Osteoblast (primary cell): ENCODE data around the gene ULK4. TPM values are rescaled to one million over a fixed set of nuclear protein-coding genes. Genes with fewer than 3 reads are reported as not detected.
"Not testable (repeated sequence)": the region's sequence is repeated elsewhere in the genome, so short reads cannot be mapped to it uniquely, and the experiment has no call there.

Experiments used
- DNase-seq: peaks from one replicate; pipeline ENCODE4 v3.0.0; 2011; ENCODE audit warnings: low spot score, mixed read lengths; ENCODE audit not compliant: insufficient read length; ENCODE audit errors: missing footprints
- H2AFZ ChIP-seq: 2 replicates; pipeline ENCODE4 v1.6.0; 2011; ENCODE audit warnings: mild to moderate bottlenecking, low read length
- H3K27ac ChIP-seq: 2 replicates; pipeline ENCODE4 v1.5.1; 2011; ENCODE audit warnings: mild to moderate bottlenecking, low read depth, low read length, moderate library complexity
- H3K27me3 ChIP-seq: 2 replicates; pipeline ENCODE4 v1.6.0; 2012; ENCODE audit warnings: mild to moderate bottlenecking, control low read depth, inconsistent platforms, low read length, moderate library complexity; ENCODE audit not compliant: insufficient read depth
- H3K36me3 ChIP-seq: 2 replicates; pipeline ENCODE4 v1.5.1; 2011; ENCODE audit warnings: mild to moderate bottlenecking, low read length, control low read depth, moderate library complexity; ENCODE audit not compliant: insufficient read depth
- H3K4me1 ChIP-seq: 2 replicates; pipeline ENCODE4 v1.5.1; 2011; ENCODE audit warnings: mild to moderate bottlenecking, low read length, control low read depth, moderate library complexity; ENCODE audit not compliant: insufficient read depth
- H3K4me2 ChIP-seq: 2 replicates; pipeline ENCODE4 v1.6.0; 2011; ENCODE audit warnings: mild to moderate bottlenecking, low read length; ENCODE audit not compliant: insufficient read depth
- H3K4me3 ChIP-seq: fragments of 200-600 bp; sonication (generic); 3 replicates; pipeline ENCODE4 v1.5.1; 2012; ENCODE audit warnings: mild to moderate bottlenecking, low read length, inconsistent platforms; ENCODE audit not compliant: insufficient read depth
- H3K79me2 ChIP-seq: 2 replicates; pipeline ENCODE4 v1.6.0; 2012; ENCODE audit warnings: mild to moderate bottlenecking, low read length, control low read depth, inconsistent platforms; ENCODE audit not compliant: insufficient read depth
- H3K9me3 ChIP-seq: 2 replicates; pipeline ENCODE4 v1.5.1; 2011; ENCODE audit warnings: low read depth, low read length, control low read depth
- H4K20me1 ChIP-seq: 2 replicates; pipeline ENCODE4 v1.6.0; 2012; ENCODE audit warnings: mild to moderate bottlenecking, low read length, control low read depth; ENCODE audit not compliant: insufficient read depth
- CTCF ChIP-seq: IDR thresholded peaks from 2 replicates; pipeline ENCODE4 v1.5.1; 2011; ENCODE audit warnings: mild to moderate bottlenecking, low read depth, low read length, moderate library complexity; ENCODE audit errors: extremely low read depth
- total RNA-seq: library from RNA; depleted of rRNA; stranded (reverse); fragments of >200 nt; gene quantifications from 2 replicates; pipeline ENCODE4 v1.2.3, GENCODE V29; 2012

Gene ULK4
- total RNA-seq, 1 donor: 20.6 TPM

- no peaks in the 10 kb centered on the region for H3K4me1 ChIP-seq
- no peak overlapping the region for H3K4me2 ChIP-seq
- H3K36me3 ChIP-seq: no peaks in the 10 kb centered on the region
- H3K27ac ChIP-seq: no peak overlapping the region
- no peaks in the 10 kb centered on the region for H3K79me2 ChIP-seq
- H4K20me1 ChIP-seq: no peaks in the 10 kb centered on the region
- no peaks in the 10 kb centered on the region for H3K9me3 ChIP-seq
- DNase-seq: no peak
- no peak for TF ChIP-seq CTCF
- H2AFZ ChIP-seq: no peak overlapping the region
- H3K27me3 ChIP-seq: no peaks in the 10 kb centered on the region
- no peak overlapping the region for H3K4me3 ChIP-seq
Measured at GRCh38 chr3:41863024-41863423, 98.9 kb downstream of the ULK4 start.

DNA sequence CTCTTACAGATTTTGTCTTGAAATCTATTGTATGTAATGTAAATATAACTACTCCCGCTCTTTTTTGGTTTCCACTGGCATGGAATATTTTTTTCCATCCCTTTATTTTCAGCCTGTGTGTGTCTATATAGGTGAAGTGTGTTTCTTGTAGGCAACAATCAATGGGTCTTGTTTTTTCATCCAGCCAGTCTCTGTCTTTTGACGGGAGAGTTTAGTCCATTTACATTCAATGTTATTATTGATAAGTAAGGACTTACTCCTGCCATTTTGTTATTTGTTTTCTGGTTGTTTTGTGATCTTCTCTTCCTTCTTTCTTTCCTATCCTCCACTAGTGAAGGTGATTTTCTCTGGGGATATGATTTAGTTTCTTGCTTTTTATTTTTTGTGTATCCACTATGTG is 101.4 kb downstream of the ULK4 start:
- H4K20me1 ChIP-seq, H3K27ac ChIP-seq, H3K79me2 ChIP-seq, H3K9me3 ChIP-seq, H3K4me2 ChIP-seq, H2AFZ ChIP-seq, H3K27me3 ChIP-seq, DNase-seq, H3K4me1 ChIP-seq, H3K36me3 ChIP-seq, H3K4me3 ChIP-seq: not testable (repeated sequence)

GRCh38 chr3:41854956-41855355 is 106.9 kb downstream of the ULK4 start:
- Histone ChIP-seq H3K9me3 (no peaks in the 10 kb centered on the region), H4K20me1 (no peaks in the 10 kb centered on the region), H3K4me3 (no peak overlapping the region), H3K27ac (no peak overlapping the region), H3K4me1 (no peaks in the 10 kb centered on the region), H3K79me2 (no peaks in the 10 kb centered on the region), H3K27me3 (no peaks in the 10 kb centered on the region), H3K36me3 (no peaks in the 10 kb centered on the region), H2AFZ (no peak overlapping the region), H3K4me2 (no peak overlapping the region)
- DNase-seq: no peak
- no peak for TF ChIP-seq CTCF

DNA sequence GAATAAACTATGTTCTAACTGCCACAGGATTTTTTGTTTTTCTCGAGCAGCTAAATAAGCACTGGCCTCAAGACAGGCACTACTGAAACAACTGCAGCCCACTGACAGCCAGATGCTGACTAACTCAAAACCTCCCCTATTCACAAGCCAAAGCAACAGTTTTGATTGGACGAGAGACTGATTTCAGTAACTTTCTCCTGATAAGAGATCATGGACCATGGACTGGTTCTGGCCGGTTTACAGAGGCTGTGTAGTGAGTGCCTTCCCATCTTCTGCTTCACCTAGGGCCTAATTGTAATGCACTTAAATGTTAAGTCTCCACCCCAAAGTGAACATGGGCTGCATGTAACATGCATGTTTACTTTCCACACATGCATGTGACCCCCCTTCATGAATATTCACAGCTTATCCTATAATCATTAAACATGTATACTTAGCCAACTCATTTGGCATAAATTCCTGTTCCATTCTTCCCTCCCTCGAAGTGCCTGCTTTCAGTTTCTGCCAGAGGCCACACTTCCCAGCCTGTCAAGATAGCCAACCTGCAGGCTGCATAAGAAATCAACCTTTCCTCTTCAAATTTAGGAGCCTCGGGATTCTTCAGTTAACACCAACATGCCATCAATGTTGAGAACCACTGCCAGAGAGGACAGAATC is 108.2 kb downstream of the ULK4 start:
- no peak for DNase-seq
- Histone ChIP-seq H3K27ac (no peak overlapping the region), H3K4me1 (no peaks in the 10 kb centered on the region), H4K20me1 (no peaks in the 10 kb centered on the region), H2AFZ (no peak overlapping the region), H3K36me3 (no peaks in the 10 kb centered on the region), H3K9me3 (no peaks in the 10 kb centered on the region), H3K27me3 (no peaks in the 10 kb centered on the region), H3K4me2 (no peak overlapping the region), H3K79me2 (no peaks in the 10 kb centered on the region), H3K4me3 (no peak overlapping the region)
- TF ChIP-seq CTCF: no peak
